Gastroesophageal sphincter (tissue), 4 donors: Measurements from ENCODE around the gene C1orf167. TPM values are rescaled to one million over a fixed set of nuclear protein-coding genes. Genes with fewer than 3 reads are reported as not detected.

ENCODE experiments used
- ATAC-seq: fragments of 150-250 bp; one replicate; pipeline ENCODE4 v1.9.1; 2016; ENCODE audit warnings: mild to moderate bottlenecking, moderate library complexity
- H3K27ac ChIP-seq, 4 donors: fragments of 200-600 bp; sonication (generic) in 3 of 4; 1 replicate in 3 of 4; 2 replicates in 1 of 4; pipeline ENCODE4 v1.5.1; 2016 to 2019
- H3K27me3 ChIP-seq: fragments of 200-600 bp; sonication (generic); one replicate; pipeline ENCODE4 v1.5.1; 2019
- H3K36me3 ChIP-seq, 2 donors: fragments of 200-600 bp; sonication (generic); one replicate each; pipeline ENCODE4 v1.5.1; 2019; ENCODE audit warnings: control low read depth in 1 of 2
- H3K4me1 ChIP-seq, 3 donors: fragments of 200-600 bp; sonication (generic); 1 replicate in 2 of 3; 2 replicates in 1 of 3; pipeline ENCODE4 v1.5.1; 2016 to 2019; ENCODE audit warnings: control low read depth in 2 of 3
- H3K4me3 ChIP-seq, 2 donors: fragments of 200-600 bp; sonication (generic); one replicate each; pipeline ENCODE4 v1.5.1; 2019; ENCODE audit warnings: mild to moderate bottlenecking in 1 of 2, moderate library complexity in 1 of 2
- H3K9me3 ChIP-seq, 3 donors: fragments of 200-600 bp; sonication (generic); one replicate each; pipeline ENCODE4 v1.5.1; 2017 to 2019; ENCODE audit warnings: control low read depth in 2 of 3
- EP300 ChIP-seq: sonication (generic); formaldehyde crosslinking; IDR thresholded peaks from one replicate; pipeline ENCODE4 v1.6.1; 2017; ENCODE audit warnings: antibody characterized with exemption, mild to moderate bottlenecking
- POLR2A ChIP-seq, 2 donors: fragments of 450-650 bp; IDR thresholded peaks; one replicate each; pipeline ENCODE4 v1.6.1; 2017; ENCODE audit warnings: antibody characterized with exemption in 2 of 2, mild to moderate bottlenecking in 2 of 2, moderate library complexity in 1 of 2
- POLR2AphosphoS5 ChIP-seq: sonication (generic); formaldehyde crosslinking; IDR thresholded peaks from one replicate; pipeline ENCODE4 v1.6.1; 2017; ENCODE audit warnings: antibody characterized with exemption
- WGBS, 2 donors: methylation state at CpG; one replicate each; pipeline ENCODE4 v1.1.5; 2018; ENCODE audit warnings: low coverage in 1 of 2; 5-methylcytosine and 5-hydroxymethylcytosine counted together
- total RNA-seq, 4 donors: library from RNA; depleted of rRNA; stranded (reverse); fragments of >200 nt; gene quantifications; one replicate each; pipeline ENCODE4 v1.1.0, GENCODE V29; 2016
- TF ChIP-seq, protein P1 (sequence below), 4 experiments: fragments of 200-600 bp in 2 of 4; fragments of 450-650 bp in 2 of 4; sonication (generic) in 1 of 4; IDR thresholded peaks; one replicate each; pipeline ENCODE4 v1.5.1; 2017 to 2019; ENCODE audit warnings: antibody characterized with exemption in 4 of 4, mild to moderate bottlenecking in 2 of 4, moderate library complexity in 2 of 4

C1orf167 gene
- total RNA-seq, 4 donors from 2014 or later = 0.35 to 1.4 (median 0.75) TPM

DNA sequence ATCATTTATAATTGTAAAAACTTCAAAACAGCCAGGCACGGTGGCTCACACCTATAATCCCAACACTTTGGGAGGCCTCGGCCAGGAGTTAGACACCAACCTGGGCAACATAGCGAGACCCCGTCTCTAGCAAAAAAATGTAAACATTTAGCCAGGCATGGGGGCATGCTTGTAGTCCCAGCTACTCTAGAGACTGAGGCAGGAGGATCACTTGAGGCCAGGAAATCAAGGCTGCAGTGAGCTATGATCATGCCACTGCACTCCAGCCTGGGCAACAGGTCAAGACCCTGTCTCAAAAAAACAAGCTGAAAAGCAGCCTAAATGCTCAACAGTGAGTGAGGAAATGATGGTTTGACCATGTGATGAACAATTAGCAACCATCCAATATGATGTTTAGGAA, 7.3 kb downstream of the C1orf167 start:
- TF ChIP-seq POLR2AphosphoS5 (no peak), EP300 (no peak), POLR2A (IDR thresholded peaks at IDR 0.05) (no peak)
- TF ChIP-seq, protein P1, sequence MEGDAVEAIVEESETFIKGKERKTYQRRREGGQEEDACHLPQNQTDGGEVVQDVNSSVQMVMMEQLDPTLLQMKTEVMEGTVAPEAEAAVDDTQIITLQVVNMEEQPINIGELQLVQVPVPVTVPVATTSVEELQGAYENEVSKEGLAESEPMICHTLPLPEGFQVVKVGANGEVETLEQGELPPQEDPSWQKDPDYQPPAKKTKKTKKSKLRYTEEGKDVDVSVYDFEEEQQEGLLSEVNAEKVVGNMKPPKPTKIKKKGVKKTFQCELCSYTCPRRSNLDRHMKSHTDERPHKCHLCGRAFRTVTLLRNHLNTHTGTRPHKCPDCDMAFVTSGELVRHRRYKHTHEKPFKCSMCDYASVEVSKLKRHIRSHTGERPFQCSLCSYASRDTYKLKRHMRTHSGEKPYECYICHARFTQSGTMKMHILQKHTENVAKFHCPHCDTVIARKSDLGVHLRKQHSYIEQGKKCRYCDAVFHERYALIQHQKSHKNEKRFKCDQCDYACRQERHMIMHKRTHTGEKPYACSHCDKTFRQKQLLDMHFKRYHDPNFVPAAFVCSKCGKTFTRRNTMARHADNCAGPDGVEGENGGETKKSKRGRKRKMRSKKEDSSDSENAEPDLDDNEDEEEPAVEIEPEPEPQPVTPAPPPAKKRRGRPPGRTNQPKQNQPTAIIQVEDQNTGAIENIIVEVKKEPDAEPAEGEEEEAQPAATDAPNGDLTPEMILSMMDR (IDR thresholded peaks at IDR 0.05) = no peak
- Histone ChIP-seq H3K27me3 (peaks cover 38% of the 10 kb centered on the region), H3K4me1 (no peaks in the 10 kb centered on the region), H3K4me3 (no peak overlapping the region), H3K36me3 (no peaks in the 10 kb centered on the region), H3K9me3 (no peaks in the 10 kb centered on the region), H3K27ac (no peak overlapping the region)
- WGBS, 2 donors = 52 to 63% methylated on average over 3 to 4 of the region's 4 CpGs
- no peak for ATAC-seq

DNA sequence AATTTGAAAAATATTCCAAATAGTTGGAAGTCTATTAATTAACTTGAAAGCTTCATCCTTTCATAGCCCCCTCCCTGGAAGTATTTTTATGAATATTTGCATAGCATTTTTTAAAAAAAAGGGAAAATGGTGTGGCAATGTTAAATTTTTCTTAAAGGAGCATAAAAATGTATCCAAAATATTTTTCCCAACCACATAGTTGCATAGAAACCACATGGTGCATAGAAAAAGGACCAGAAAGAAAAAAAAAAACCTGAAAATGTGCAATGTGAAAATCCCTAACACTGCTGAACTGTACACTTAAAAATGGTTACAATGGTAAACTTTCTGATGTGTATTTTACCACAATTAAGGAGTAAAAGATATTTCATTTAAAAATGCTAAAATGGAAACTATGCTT, 8.0 kb downstream of the C1orf167 start:
- Histone ChIP-seq H3K9me3 (no peaks in the 10 kb centered on the region), H3K36me3 (no peaks in the 10 kb centered on the region), H3K27me3 (peaks cover 33% of the 10 kb centered on the region), H3K4me1 (no peaks in the 10 kb centered on the region), H3K27ac (no peak overlapping the region), H3K4me3 (no peak overlapping the region)
- TF ChIP-seq EP300 = no peak
- TF ChIP-seq POLR2AphosphoS5 = no peak
- TF ChIP-seq, protein P1 (IDR thresholded peaks at IDR 0.05) = no peak
- TF ChIP-seq POLR2A (IDR thresholded peaks at IDR 0.05) = no peak
- no peak for ATAC-seq

DNA sequence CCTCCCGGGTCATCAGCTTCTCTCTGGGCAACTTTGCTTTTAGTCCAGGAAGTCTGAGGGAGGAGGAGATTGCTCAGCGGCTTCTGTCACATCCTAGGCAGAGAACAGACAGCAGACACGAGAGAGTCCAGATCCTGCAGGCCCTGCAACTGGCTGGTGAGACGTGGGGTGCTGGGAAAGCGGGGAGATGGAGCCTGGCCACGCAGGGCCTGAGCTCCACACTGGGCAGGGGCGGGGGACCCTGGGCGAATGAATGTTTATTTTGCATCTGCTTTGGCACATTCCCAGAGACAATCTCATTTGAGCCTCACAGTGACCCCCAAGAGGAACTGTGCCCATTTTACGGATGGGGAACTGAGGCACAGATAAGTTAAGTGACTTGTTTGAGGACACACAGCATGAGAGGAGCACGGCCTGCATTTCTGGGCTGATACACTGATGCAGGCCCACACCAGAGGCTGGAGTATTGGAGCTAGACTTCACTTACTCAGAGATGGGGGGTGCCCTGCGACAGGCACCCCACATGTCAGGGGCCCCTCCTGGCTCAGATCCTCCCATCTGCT, 9.6 kb downstream of the C1orf167 start:
- 50% methylated on average over 2 of the region's 11 CpGs; no CpG with 5 or more reads in 1 of the 2 donors for WGBS, 2 donors
- H3K4me1 ChIP-seq = no peaks in the 10 kb centered on the region

DNA sequence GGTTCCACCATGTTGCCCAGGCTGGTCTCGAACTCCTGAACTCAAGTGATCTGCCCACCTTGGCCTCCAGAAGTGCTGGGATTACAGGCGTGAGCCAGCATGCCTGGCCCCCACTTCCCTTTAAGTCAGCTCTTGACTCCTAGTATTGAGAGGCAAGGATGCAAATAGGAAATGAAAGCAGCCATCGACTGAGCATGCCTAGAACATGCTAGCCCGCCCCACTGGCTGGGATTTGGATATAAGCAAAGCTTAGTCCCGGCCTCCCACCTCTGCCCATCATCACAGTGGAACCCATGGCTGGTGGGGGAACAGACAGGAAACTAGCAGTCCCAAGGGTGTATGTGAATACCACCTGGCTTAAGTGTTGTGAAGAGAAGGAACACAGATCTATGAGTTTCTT, 10.5 kb downstream of the C1orf167 start:
- TF ChIP-seq POLR2A (IDR thresholded peaks at IDR 0.05) = no peak
- TF ChIP-seq, protein P1 (IDR thresholded peaks at IDR 0.05) = no peak
- TF ChIP-seq POLR2AphosphoS5 = no peak
- no peak for TF ChIP-seq EP300
- no peak overlapping the region for H3K27ac ChIP-seq
- whole genome bisulfite sequencing, 2 donors = 56 to 64% methylated on average over 3 of the region's 5 CpGs

More for the DNA sequence above, 9.6 kb downstream of the C1orf167 start:
- peaks cover 19% of the 10 kb centered on the region for H3K27me3 ChIP-seq
- no peaks in the 10 kb centered on the region for H3K9me3 ChIP-seq
- no peak overlapping the region for H3K27ac ChIP-seq
- H3K4me3 ChIP-seq = no peak overlapping the region
- no peak for ATAC-seq
- TF ChIP-seq EP300 (no peak), POLR2A (IDR thresholded peaks at IDR 0.05) (no peak), POLR2AphosphoS5 (no peak)
- TF ChIP-seq, protein P1 (IDR thresholded peaks at IDR 0.05) = no peak
- H3K36me3 ChIP-seq = no peaks in the 10 kb centered on the region

DNA sequence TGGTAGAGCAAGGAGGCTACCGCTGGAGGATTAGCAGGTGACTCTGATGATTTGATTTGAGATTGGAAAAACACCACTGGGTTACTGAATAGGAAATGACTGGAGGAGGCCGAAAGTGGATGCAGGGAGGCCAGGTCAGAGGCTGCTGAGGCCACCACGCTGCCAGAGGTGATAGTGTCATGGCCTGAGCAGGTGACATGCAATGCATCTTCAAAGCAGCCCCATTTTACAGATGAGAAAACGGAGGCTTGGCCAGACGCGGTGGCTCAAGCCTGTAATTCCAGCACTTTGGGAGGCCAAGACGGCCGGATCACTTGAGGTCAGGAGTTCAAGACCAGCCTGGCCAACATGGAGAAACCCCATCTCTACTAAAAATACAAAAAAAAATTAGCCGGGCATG, 12.8 kb downstream of the C1orf167 start:
- no peak for TF ChIP-seq POLR2A (IDR thresholded peaks at IDR 0.05)
- TF ChIP-seq, protein P1 (IDR thresholded peaks at IDR 0.05) = no peak
- no peak for TF ChIP-seq POLR2AphosphoS5
- no peak for TF ChIP-seq EP300
- H3K27ac ChIP-seq = no peak overlapping the region
- H3K36me3 ChIP-seq = no peaks in the 10 kb centered on the region
- H3K4me1 ChIP-seq = no peaks in the 10 kb centered on the region
- H3K27me3 ChIP-seq = peaks cover 12% of the 10 kb centered on the region
- no peaks in the 10 kb centered on the region for H3K9me3 ChIP-seq
- no peak for ATAC-seq
- WGBS, 2 donors = 83% methylated on average over 9 of the region's 9 CpGs; no CpG with 5 or more reads in 1 of the 2 donors
- no peak overlapping the region for H3K4me3 ChIP-seq

More for the DNA sequence above, 10.5 kb downstream of the C1orf167 start:
- no peak for ATAC-seq
- Histone ChIP-seq H3K27me3 (peaks cover 12% of the 10 kb centered on the region), H3K9me3 (no peaks in the 10 kb centered on the region), H3K4me1 (no peaks in the 10 kb centered on the region), H3K4me3 (no peak overlapping the region), H3K36me3 (no peaks in the 10 kb centered on the region)
